ENCODE measurements around the gene KIAA1755. TPM values are rescaled to one million over a fixed set of nuclear protein-coding genes. Genes with fewer than 3 reads are reported as not detected.

KIAA1755 gene
- total and polyA plus RNA-seq, 12 donors: 2.7 to 7.7 (median 5.2) TPM

DNA sequence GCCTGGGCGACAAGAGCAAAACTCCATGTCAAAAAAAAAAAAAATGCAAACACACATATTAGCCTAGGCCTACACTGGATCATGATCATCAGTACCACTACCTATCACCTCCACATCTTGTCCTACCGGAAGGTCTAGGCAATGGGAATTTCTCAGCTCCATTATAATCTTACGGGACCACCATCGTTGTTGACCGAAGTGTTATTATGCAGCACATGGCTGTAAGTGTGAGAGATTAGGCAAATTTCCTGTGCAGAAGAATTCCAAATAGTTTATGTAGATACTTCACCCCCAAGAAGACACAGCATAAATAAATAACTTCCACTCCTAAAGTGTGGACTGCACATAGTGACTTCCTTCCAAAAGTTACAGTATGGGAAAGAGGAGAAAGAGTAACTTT is 16.8 kb upstream of the KIAA1755 start:
- Histone ChIP-seq H3K4me3 (no peak overlapping the region), H3K27ac (peak overlapping the region in 1 of 10 donors; percentile 31), H3K36me3 (no peaks in the 10 kb centered on the region), H3K4me1 (peaks cover 0 to 30% (median 3%) of the 10 kb centered on the region in 9 donors), H3K9me3 (peaks cover 0 to 9% (median 0%) of the 10 kb centered on the region in 11 donors), H3K27me3 (no peaks in the 10 kb centered on the region)
- WGBS, 2 donors: 82 to 89% methylated on average over 5 of the region's 5 CpGs
- ATAC-seq: no peak
- DNase-seq: no peak
- TF ChIP-seq CTCF (IDR thresholded peaks at IDR 0.05): no peak
- intact Hi-C loops (cut with DNase I): no loop called here

GRCh38 chr20:38275815-38276550 is 15.4 kb upstream of the KIAA1755 start:
- H3K27me3 ChIP-seq: no peaks in the 10 kb centered on the region
- 89 to 92% methylated on average over 12 of the region's 12 CpGs for WGBS, 2 donors
- H3K9me3 ChIP-seq: peaks cover 0 to 9% (median 0%) of the 10 kb centered on the region in 11 donors
- DNase-seq: no peak
- H3K36me3 ChIP-seq: no peaks in the 10 kb centered on the region
- intact Hi-C loops (cut with DNase I): no loop called here
- H3K4me1 ChIP-seq: peaks cover 0 to 40% (median 16%) of the 10 kb centered on the region in 9 donors
- peak overlapping the region in 1 of 10 donors; percentile 53 for H3K27ac ChIP-seq
- no peak for ATAC-seq
- no peak for TF ChIP-seq CTCF (IDR thresholded peaks at IDR 0.05)
- H3K4me3 ChIP-seq: no peak overlapping the region

DNA sequence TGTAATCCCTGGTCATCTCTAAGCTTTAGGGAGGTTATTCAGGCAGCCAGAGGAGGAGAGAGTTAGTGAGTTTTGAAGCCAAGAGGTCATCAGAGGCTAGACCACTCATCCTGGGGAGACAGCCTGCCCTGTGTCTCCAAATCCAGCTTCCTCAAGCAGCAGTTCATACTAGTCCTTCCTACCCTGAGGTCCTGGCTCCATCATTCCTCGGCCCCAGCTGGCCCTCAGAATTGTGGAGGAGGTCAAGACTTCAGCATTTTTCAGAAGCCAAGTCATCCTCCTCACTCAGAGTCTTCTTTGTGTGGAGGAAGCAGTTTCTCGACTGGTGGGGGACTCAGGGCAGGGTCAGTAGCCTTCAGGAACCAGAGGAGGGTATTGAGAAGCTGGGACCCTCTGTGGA is 12.4 kb upstream of the KIAA1755 start:
- Histone ChIP-seq H3K9me3 (peaks cover 0 to 9% (median 0%) of the 10 kb centered on the region in 11 donors), H3K4me1 (peaks cover 0 to 45% (median 27%) of the 10 kb centered on the region in 9 donors), H3K36me3 (no peaks in the 10 kb centered on the region), H3K27ac (peak overlapping the region in 8 of 10 donors; percentile 4 to 80 (median 50)), H3K27me3 (peaks cover 0 to 4% (median 0%) of the 10 kb centered on the region in 7 donors), H3K4me3 (no peak overlapping the region)
- DNase-seq: peak in 1 of 2 donors; percentile 56
- intact Hi-C loops (cut with DNase I): no loop called here
- ATAC-seq: peak in 6 of 8 donors; percentile 38 to 70 (median 60)
- TF ChIP-seq CTCF (IDR thresholded peaks at IDR 0.05): no peak
- WGBS, 2 donors: 47 to 63% methylated on average over 2 of the region's 2 CpGs

DNA sequence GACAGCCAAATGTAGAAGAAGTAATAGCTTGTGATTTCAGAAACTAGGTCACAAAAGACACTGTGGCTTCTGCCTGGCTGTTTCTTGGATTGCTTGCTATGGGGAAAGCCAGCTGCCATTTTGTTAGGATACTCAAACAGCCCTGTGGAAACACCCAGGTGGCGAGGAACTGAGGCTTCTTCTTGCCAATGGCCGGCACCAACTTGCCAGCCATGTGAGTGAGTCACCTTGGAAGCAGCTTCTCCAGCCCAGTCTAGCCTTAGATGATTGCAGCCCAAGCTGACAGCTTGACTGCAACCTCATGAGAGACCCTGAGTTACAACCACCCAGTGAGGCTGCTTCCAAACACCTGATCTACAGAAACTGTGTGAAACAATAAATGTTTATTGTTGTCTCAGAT is 11.9 kb upstream of the KIAA1755 start:
- DNase-seq (no peak), ATAC-seq (no peak)
- peaks cover 0 to 51% (median 30%) of the 10 kb centered on the region in 9 donors for H3K4me1 ChIP-seq
- WGBS, 2 donors: 90 to 92% methylated on average over 2 of the region's 2 CpGs
- no peak overlapping the region for H3K4me3 ChIP-seq
- no peaks in the 10 kb centered on the region for H3K36me3 ChIP-seq
- intact Hi-C loops (cut with DNase I): no loop called here
- no peak for TF ChIP-seq CTCF (IDR thresholded peaks at IDR 0.05)
- peaks cover 0 to 9% (median 0%) of the 10 kb centered on the region in 11 donors for H3K9me3 ChIP-seq
- peak overlapping the region in 8 of 10 donors; percentile 4 to 80 (median 50) for H3K27ac ChIP-seq
- peaks cover 0 to 4% (median 0%) of the 10 kb centered on the region in 7 donors for H3K27me3 ChIP-seq

All from heart right ventricle (tissue), 16 donors.